Loucy (cell line): ENCODE measurements around the gene TNNT2.

Experiments used
- H2AFZ ChIP-seq: fragments of 200-600 bp; sonication (generic); 2 replicates; pipeline ENCODE4 v1.6.0; 2016; ENCODE audit warnings: antibody characterized with exemption, mild to moderate bottlenecking, low read length, moderate library complexity
- H3F3A ChIP-seq: fragments of 200-600 bp; 2 replicates; pipeline ENCODE4 v1.6.0; 2016; ENCODE audit warnings: antibody characterized with exemption, low read depth, mild to moderate bottlenecking
- H3K27me3 ChIP-seq: fragments of 200-600 bp; sonication (generic); 2 replicates; pipeline ENCODE4 v1.6.1; 2014; ENCODE audit warnings: low read length, mild to moderate bottlenecking; ENCODE audit not compliant: insufficient read depth, poor library complexity, severe bottlenecking
- H3K36me3 ChIP-seq: fragments of 200-600 bp; sonication (generic); 2 replicates; pipeline ENCODE4 v1.6.1; 2016; ENCODE audit warnings: low read length; ENCODE audit not compliant: insufficient read depth
- H3K4me1 ChIP-seq: fragments of 200-600 bp; sonication (generic); 2 replicates; pipeline ENCODE4 v1.5.1; 2014; ENCODE audit warnings: low read length, mild to moderate bottlenecking; ENCODE audit not compliant: insufficient read depth, poor library complexity, severe bottlenecking
- H3K4me2 ChIP-seq: fragments of 200-600 bp; sonication (generic); 2 replicates; pipeline ENCODE4 v1.6.0; 2014; ENCODE audit warnings: antibody characterized with exemption, low read length, low read depth, mild to moderate bottlenecking; ENCODE audit not compliant: poor library complexity, severe bottlenecking
- H3K4me3 ChIP-seq: fragments of 200-600 bp; sonication (generic); 2 replicates; pipeline ENCODE4 v1.5.1; 2014; ENCODE audit warnings: low read length, mild to moderate bottlenecking, mixed read lengths; ENCODE audit not compliant: poor library complexity, severe bottlenecking
- H3K79me2 ChIP-seq: fragments of 200-600 bp; sonication (generic); 2 replicates; pipeline ENCODE4 v1.6.1; 2014; ENCODE audit warnings: low read length; ENCODE audit not compliant: insufficient read depth
- H3K9ac ChIP-seq: fragments of 200-600 bp; sonication (generic); 2 replicates; pipeline ENCODE4 v1.6.0; 2014; ENCODE audit warnings: mild to moderate bottlenecking, low read depth, low read length, moderate library complexity; ENCODE audit not compliant: poor library complexity, severe bottlenecking
- H3K9me2 ChIP-seq: fragments of 200-600 bp; sonication (generic); replicated peaks from 2 replicates; pipeline ENCODE4 v1.6.1; 2016; ENCODE audit warnings: low read depth, low read length, mixed read lengths
- H3K9me3 ChIP-seq: fragments of 200-600 bp; sonication (generic); 2 replicates; pipeline ENCODE4 v1.6.1; 2014; ENCODE audit warnings: mild to moderate bottlenecking, antibody characterized with exemption, low read length, low read depth; ENCODE audit not compliant: insufficient read depth
- H4K20me1 ChIP-seq: fragments of 200-600 bp; sonication (generic); 2 replicates; pipeline ENCODE4 v1.6.0; 2014; ENCODE audit warnings: antibody characterized with exemption, low read length, mild to moderate bottlenecking; ENCODE audit not compliant: insufficient read depth, poor library complexity, severe bottlenecking
- EZH2phosphoT487 ChIP-seq: fragments of 200-600 bp; IDR thresholded peaks from 2 replicates; pipeline ENCODE4 v1.6.1; 2018; ENCODE audit warnings: antibody characterized with exemption, mild to moderate bottlenecking, moderate library complexity, borderline replicate concordance
- TF ChIP-seq, protein P1 (sequence below): fragments of 200-600 bp; sonication (generic); conservative IDR thresholded peaks from 2 replicates; pipeline ENCODE4 v1.5.1; 2014; ENCODE audit warnings: mild to moderate bottlenecking, antibody characterized with exemption, low read length

The TNNT2 gene

DNA sequence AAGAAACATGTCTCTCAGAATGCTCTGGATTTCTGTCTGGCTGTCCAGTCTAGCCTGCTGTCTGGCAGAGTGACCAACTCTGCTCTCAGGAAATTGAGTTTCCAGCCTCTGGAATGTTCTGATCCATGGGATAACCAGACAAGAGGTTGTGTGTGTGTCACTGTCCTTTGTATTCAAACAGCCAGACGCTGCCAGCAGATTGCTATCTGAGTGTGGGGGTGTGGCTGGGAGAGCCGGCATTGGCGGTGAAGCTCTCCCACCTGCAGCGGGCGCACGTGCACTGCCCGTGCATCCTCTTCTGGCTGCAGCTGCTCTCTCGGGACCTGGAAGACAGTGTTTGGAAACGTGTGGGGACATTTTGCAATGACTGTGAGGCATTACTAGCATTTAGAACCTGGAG lies 68.1 kb downstream of the TNNT2 start:
- Histone ChIP-seq H3K9me2 (no peaks in the 10 kb centered on the region), H4K20me1 (no peaks in the 10 kb centered on the region), H3K4me2 (no peak overlapping the region), H3K79me2 (no peaks in the 10 kb centered on the region), H3K4me1 (no peaks in the 10 kb centered on the region), H3K36me3 (no peaks in the 10 kb centered on the region), H3K9me3 (no peaks in the 10 kb centered on the region), H3K27me3 (no peaks in the 10 kb centered on the region), H3K9ac (no peak overlapping the region), H3K4me3 (no peak overlapping the region), H3F3A (no peaks in the 10 kb centered on the region), H2AFZ (no peak overlapping the region)
- TF ChIP-seq, protein P1, sequence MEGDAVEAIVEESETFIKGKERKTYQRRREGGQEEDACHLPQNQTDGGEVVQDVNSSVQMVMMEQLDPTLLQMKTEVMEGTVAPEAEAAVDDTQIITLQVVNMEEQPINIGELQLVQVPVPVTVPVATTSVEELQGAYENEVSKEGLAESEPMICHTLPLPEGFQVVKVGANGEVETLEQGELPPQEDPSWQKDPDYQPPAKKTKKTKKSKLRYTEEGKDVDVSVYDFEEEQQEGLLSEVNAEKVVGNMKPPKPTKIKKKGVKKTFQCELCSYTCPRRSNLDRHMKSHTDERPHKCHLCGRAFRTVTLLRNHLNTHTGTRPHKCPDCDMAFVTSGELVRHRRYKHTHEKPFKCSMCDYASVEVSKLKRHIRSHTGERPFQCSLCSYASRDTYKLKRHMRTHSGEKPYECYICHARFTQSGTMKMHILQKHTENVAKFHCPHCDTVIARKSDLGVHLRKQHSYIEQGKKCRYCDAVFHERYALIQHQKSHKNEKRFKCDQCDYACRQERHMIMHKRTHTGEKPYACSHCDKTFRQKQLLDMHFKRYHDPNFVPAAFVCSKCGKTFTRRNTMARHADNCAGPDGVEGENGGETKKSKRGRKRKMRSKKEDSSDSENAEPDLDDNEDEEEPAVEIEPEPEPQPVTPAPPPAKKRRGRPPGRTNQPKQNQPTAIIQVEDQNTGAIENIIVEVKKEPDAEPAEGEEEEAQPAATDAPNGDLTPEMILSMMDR = peak; percentile 63
- no peak for TF ChIP-seq EZH2phosphoT487
